Fibroblast of skin of left quadriceps (primary cell): ENCODE data around the gene H6PD.
"Not testable (repeated sequence)": the region's sequence is repeated elsewhere in the genome, so short reads cannot be mapped to it uniquely, and the experiment has no call there.

ENCODE experiments used
- DNase-seq, 2 experiments: peaks; one replicate each; pipeline ENCODE4 v3.0.0-alpha.2; 2013; ENCODE audit warnings: low read depth in 2 of 2

Gene H6PD

GRCh38 chr1:9297831-9298230 is 63.3 kb downstream of the H6PD start:
- no peak for DNase-seq

- DNase-seq, result no peak
These were observed 63.7 kb downstream of the H6PD start for GRCh38 chr1:9298282-9298681.

DNA sequence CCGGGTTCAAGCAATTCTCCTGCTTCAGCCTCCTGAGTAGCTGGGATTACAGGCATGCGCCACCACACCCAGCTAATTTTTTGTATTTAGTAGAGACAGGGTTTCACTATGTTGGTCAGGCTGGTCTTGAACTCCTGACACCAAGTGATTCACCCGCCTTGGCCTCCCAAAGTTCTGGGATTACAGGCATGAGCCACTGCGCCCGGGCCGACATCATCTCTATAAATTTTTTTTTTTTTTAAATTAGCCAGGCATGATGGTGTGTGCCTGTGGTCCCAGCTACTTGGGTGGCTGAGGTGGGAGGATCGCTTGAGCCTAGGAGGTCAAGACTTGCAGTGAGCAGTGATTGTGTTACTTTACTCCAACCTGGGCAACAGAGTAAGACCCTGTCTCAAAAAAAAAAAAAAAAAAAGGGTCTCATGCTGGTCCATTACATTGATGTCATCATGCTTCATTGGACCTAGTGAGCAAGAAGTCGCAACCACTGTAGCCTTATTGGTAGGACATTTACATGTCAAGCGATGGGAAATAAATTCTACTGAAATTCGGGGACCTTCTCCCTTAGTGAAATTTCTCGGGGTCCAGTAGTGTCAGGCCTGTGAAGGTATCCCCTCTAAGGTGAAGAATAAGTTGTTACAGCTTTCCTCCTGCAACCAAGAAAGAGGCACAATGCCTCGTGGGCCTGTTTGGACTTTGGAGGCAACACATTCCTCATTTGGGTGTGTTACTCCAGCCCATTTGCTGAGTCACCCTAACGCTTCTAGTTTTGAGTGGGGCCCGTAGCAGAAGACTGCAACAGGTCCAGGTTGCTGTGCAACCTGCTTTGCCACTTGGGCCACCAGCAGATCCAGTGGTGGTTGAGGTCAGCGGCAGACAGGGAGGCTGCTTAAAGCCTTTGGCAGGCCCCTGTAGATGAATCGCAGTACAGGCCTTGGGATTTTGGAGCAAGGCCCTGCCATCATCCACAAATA is 65.3 kb downstream of the H6PD start:
- not testable (repeated sequence) for DNase-seq

GRCh38 chr1:9300573-9300972 is 66.0 kb downstream of the H6PD start:
- no peak for DNase-seq

GRCh38 chr1:9302745-9303524 is 68.4 kb downstream of the H6PD start:
- DNase-seq, result peak; percentile 84

DNA sequence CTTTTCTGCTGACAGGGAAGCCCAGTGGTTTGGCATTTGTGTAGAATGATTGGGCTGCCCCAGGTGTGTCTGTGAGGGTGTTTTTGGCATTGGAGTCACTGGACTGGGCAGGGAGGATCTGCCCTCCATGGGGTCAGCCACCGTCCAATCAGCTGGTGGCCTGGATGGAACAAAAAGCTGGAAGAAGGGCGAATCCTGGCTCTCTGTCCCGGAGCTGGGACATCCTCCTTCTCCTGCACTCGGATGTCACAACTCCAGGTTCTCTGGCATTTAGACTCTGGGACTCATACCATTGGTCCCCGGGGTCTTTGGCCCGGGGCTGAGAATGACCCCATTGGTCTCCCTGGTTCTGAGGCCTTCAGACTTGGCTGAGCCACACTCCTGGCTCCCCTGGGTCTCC is 69.3 kb downstream of the H6PD start:
- DNase-seq, result no peak

DNA sequence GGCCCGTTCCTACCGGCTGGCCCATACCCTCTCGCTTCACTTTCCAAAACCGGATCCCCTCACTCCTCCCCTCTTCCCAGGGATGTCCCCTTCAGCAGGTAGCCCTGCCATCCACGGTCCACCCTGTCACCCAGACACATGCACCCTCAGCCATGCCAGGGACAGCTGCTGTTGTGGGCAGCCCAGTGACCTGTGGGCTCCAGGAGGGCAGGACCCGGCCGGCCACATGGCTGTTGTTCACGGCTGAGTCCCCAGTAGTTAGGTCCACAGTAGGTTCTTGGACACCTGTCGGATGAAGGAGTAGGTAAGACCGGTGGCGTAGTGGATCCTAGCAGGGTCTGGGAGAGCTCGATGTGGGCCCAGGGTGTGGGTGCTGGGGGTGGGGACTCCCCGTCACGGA is 70.6 kb downstream of the H6PD start:
- no peak for DNase-seq

GRCh38 chr1:9306006-9306405 is 71.4 kb downstream of the H6PD start:
- DNase-seq, result no peak

- DNase-seq, result no peak
These were observed 72.7 kb downstream of the H6PD start for GRCh38 chr1:9307303-9307702.

DNA sequence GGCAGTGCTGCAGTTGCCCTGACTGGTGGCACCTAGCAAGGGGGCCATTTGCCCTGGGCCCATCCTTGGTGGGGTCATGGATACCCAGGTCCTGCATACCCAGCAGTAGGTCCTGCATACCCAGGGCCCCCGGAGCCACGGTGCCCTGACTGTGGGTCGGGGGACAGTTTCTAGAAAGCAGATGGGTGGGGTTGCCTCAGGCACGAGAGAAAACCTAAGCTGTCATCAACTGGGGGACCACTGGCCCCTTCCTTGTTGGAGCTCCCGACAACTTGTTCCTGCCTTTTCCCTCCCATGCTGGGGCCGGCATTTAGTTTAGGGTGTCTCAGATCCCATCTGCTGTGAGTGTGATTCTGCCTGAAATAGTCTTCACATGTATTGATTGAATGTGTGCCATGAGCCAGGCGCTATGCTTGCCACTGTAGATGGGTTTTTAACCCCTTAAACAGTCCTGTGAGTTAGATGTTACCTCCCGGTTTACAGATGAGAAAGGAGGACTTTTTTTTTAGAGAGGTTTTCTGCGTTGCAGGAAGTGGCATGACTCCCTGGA is 73.7 kb downstream of the H6PD start:
- DNase-seq, result no peak

DNA sequence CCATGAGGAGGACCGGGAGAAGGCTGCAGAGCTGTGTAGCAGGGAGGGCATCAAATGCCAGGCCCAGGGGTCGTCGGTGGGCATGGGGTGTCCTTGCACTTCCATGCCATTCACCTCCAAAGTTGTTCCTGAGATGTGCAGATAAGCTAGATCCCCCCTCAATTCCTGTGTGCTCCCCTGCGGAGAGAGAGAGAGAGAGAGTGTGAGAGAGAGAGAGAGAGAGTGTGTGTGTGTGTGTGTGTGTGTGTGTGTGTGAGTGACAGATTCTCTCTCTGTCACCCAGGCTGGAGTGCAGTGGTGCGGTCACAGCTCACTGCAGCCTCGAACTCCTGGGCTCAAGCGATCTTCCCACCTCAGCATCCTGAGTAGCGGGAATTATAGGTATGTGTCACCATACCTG is 74.5 kb downstream of the H6PD start:
- no peak for DNase-seq

GRCh38 chr1:9309991-9310390 is 75.4 kb downstream of the H6PD start:
- no peak for DNase-seq

- no peak for DNase-seq
These were observed 76.5 kb downstream of the H6PD start for GRCh38 chr1:9311029-9311428.

GRCh38 chr1:9311479-9311878 is 76.9 kb downstream of the H6PD start:
- no peak for DNase-seq

DNA sequence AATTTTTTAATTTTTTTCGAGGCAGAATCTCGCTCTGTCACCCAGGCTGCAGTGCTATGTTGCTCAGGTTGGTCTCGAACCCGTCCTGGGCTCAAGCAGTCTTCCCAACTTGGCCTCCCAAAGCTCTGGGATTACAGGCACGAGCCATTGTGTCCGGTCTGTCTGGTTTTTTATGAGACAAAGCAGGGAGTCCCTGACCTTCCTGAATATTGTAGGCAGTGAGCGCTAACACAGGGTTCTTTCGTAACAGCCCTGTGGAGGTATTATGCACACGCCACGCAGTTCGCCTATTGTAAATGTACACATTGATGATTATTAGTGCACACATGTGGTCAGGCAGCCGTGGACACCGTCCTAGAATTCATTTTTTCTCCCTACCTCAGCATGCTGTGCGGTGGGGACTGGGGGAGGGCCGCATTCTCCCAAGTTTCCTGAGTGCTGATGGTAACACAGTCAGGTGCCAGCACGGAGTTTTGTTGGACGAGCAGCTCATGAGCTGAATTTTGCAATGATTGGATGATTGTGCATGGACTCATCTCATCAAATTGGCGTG is 77.7 kb downstream of the H6PD start:
- DNase-seq, result no peak

- no peak for DNase-seq
These were observed 79.0 kb downstream of the H6PD start for GRCh38 chr1:9313576-9313975.

GRCh38 chr1:9314111-9314510 is 79.5 kb downstream of the H6PD start:
- no peak for DNase-seq

- DNase-seq, result no peak
These were observed 80.3 kb downstream of the H6PD start for GRCh38 chr1:9314711-9315379.

DNA sequence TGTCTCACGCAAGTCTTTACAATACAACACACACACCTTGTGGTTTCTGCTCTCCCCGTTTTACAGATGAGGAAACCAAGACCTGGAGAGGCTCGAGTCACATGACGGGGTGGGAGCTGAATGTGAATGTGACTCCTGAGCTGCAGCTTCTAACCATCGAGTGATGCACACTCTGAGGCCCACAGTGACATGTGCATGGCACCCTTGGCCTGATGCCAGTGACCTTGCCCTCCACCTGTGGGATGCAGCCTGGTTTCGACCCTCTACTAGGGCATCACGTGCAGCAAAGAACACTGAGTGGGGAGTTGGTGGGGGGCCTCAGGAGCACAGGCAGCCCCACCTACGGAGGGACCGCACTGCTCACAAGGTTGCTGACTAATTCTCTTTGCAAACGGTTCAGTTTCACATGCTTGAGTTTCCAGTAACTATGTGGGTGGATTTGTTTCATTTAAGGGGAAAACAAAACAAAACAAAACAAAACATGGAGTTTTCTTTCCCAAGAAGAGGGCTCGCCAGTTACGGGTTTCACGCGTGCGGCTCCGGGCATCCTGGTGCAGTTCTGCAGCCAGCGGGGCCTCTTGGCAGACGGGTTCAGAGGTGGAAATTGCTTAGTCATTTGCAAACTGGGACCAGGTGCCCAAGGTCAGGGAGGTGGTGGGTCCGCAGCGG is 81.0 kb downstream of the H6PD start:
- no peak for DNase-seq

GRCh38 chr1:9316080-9316444 is 81.5 kb downstream of the H6PD start:
- DNase-seq, result no peak

DNA sequence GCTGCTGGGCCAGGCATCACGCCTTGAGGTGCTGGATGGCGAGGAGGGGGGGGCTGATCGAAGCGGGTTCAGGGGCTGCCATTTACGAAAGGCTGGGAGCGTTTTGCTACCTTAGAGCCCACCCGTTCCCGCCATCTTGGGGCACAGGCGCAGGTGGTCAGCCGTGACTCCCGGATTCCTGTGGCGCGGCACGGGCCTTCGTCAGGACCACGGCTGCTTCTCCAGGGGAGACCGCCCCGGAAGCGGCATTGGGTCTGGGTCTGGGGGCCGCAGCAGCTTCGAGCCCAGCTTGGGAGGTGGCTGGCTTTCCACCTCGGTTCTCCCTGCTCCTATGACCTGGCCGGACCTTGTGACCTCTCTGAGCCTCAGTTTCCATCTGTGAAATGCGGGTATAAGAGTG is 81.9 kb downstream of the H6PD start:
- DNase-seq, result no peak
